Right ventricle myocardium inferior (tissue), 1 donor: ENCODE results near the gene POLR2J3. TPM values are rescaled to one million over a fixed set of nuclear protein-coding genes. Genes with fewer than 3 reads are reported as not detected.
"Not testable (repeated sequence)": the region's sequence is repeated elsewhere in the genome, so short reads cannot be mapped to it uniquely, and the experiment has no call there.

Experiments
- ATAC-seq: fragments of 200-7000 bp; cut with Tn5 transposase; one replicate; pipeline ENCODE4 v1.9.1; 2020; ENCODE audit warnings: mild to moderate bottlenecking, moderate library complexity
- DNase-seq: peaks from one replicate; pipeline ENCODE4 v3.0.0; 2021; ENCODE audit errors: missing footprints
- intact Hi-C: fragments of 100-400 bp; cut with DNase I; formaldehyde crosslinking; loops from one replicate; pipeline ENCODE4 v1.11.0; 2022
- total RNA-seq: library from RNA; stranded (reverse); fragmentation: NEBNext Ultra II Directional; extraction: Animal tissue kit (Norgen Biotek cat#: 25700); gene quantifications from one replicate; pipeline ENCODE4 v1.2.1, GENCODE V29; 2021
- donor health status: DM: no; HTN: yes; CAD: no; lungs with severe emphysema.

The POLR2J3 gene
- total RNA-seq, 1 donor from 2014 or later: 8.3 TPM

GRCh38 chr7:102535062-102535615 is 37.2 kb downstream of the POLR2J3 start:
- not testable (repeated sequence) for ATAC-seq, DNase-seq

GRCh38 chr7:102532127-102532526 is 40.3 kb downstream of the POLR2J3 start:
- peak; percentile 5 for ATAC-seq
- DNase-seq, intact Hi-C loops: not testable (repeated sequence)

More at GRCh38 chr7:102535062-102535615, 37.2 kb downstream of the POLR2J3 start:
- intact Hi-C loops: not testable (repeated sequence)

- DNase-seq, ATAC-seq: not testable (repeated sequence)
Measured at GRCh38 chr7:102531583-102531982, 40.8 kb downstream of the POLR2J3 start.

GRCh38 chr7:102527822-102528793 is 44.3 kb downstream of the POLR2J3 start:
- DNase-seq, intact Hi-C loops: not testable (repeated sequence)
- ATAC-seq: peak; percentile 11

More at GRCh38 chr7:102531583-102531982, 40.8 kb downstream of the POLR2J3 start:
- intact Hi-C loops: not testable (repeated sequence)

- DNase-seq, intact Hi-C loops, ATAC-seq: not testable (repeated sequence)
Measured at GRCh38 chr7:102527182-102527581, 45.2 kb downstream of the POLR2J3 start.

GRCh38 chr7:102524803-102525202 is 47.6 kb downstream of the POLR2J3 start:
- DNase-seq: peak; percentile 61
- intact Hi-C loops: not testable (repeated sequence)
- ATAC-seq: peak; percentile 19

GRCh38 chr7:102520797-102521196 is 51.6 kb downstream of the POLR2J3 start:
- DNase-seq, intact Hi-C loops, ATAC-seq: not testable (repeated sequence)

GRCh38 chr7:102517550-102518147 is 54.7 kb downstream of the POLR2J3 start, which contains the start of gene RASA4B:
Gene RASA4B, minus strand, starts transcription at chr7:102517777. Its CDS starts 67 bp downstream, at chr7:102517710.
- ATAC-seq: peak; percentile 97
- intact Hi-C loops: not testable (repeated sequence)
- DNase-seq: peak; percentile 61

Other genes starting within 250 kb of the POLR2J3 start
- gene SPDYE6, start 216.1 kb downstream of the POLR2J3 start, total RNA-seq: not detected
- gene PRKRIP1, start 176.2 kb downstream of the POLR2J3 start, total RNA-seq: 10.6 TPM
- gene ORAI2, start 139.0 kb downstream of the POLR2J3 start, total RNA-seq: 3.0 TPM
- 5.8 TPM for gene ALKBH4, start 107.7 kb downstream of the POLR2J3 start, total RNA-seq
- 10.0 TPM for gene LRWD1, start 107.6 kb downstream of the POLR2J3 start, total RNA-seq
- 49.0 TPM for gene POLR2J, start 93.7 kb downstream of the POLR2J3 start, total RNA-seq
- 7.8 TPM for gene RASA4B, start 54.8 kb downstream of the POLR2J3 start, total RNA-seq
- 2.8 TPM for gene UPK3BL2, start 28.9 kb downstream of the POLR2J3 start, total RNA-seq
- gene SPDYE2, start 21.4 kb downstream of the POLR2J3 start, total RNA-seq: not detected
- gene RASA4, start 44.2 kb upstream of the POLR2J3 start, total RNA-seq: 17.1 TPM
- 8.4 TPM for gene UPK3BL1, start 70.2 kb upstream of the POLR2J3 start, total RNA-seq
- gene SPDYE2B, start 77.7 kb upstream of the POLR2J3 start, total RNA-seq: not detected
- 4.6 TPM for gene POLR2J2, start 99.1 kb upstream of the POLR2J3 start, total RNA-seq
- gene FAM185A, start 176.4 kb upstream of the POLR2J3 start, total RNA-seq: 8.0 TPM